Myocyte (in vitro differentiated cells): ENCODE results near the gene ABLIM1. TPM values are rescaled to one million over a fixed set of nuclear protein-coding genes. Genes with fewer than 3 reads are reported as not detected.

Experiments
- DNase-seq: peaks from one replicate; pipeline ENCODE4 v3.0.0-alpha.2; 2012; ENCODE audit warnings: low read depth
- total RNA-seq: library from RNA; depleted of rRNA; stranded (reverse); fragments of >200 nt; gene quantifications from 2 replicates; pipeline ENCODE4 v1.2.3, GENCODE V29; 2014

Gene ABLIM1
- total RNA-seq, 1 donor from 2014 or later = 21.2 TPM

DNA sequence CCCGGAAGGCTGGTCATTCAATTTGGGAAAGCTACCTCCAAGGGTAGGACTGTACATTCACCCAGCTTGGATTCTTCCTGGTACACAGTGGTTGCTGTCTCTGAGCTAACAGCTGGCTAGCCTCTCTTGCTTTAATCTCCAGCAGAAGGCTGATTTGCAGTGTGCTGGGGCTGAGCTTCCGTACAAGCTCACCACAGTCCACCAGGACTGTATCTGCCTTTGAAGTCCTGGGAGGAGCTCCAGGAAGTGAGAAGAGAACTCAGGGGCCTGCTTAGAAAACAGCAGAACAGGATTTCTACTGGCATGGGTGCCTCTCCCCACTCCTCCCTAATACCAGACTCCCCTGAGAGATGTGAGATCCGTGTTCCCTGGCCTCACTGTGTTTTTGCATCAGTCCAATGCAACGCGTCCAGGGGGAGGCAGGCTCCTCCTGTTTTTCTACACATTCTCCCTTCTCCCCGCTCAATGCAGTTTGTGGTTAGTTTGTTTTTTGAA is 260.4 kb downstream of the ABLIM1 start:
- DNase-seq = no peak

GRCh38 chr10:114396464-114396863 is 261.6 kb downstream of the ABLIM1 start:
- no peak for DNase-seq

- DNase-seq = no peak
These were observed 262.6 kb downstream of the ABLIM1 start for GRCh38 chr10:114395366-114396022.

DNA sequence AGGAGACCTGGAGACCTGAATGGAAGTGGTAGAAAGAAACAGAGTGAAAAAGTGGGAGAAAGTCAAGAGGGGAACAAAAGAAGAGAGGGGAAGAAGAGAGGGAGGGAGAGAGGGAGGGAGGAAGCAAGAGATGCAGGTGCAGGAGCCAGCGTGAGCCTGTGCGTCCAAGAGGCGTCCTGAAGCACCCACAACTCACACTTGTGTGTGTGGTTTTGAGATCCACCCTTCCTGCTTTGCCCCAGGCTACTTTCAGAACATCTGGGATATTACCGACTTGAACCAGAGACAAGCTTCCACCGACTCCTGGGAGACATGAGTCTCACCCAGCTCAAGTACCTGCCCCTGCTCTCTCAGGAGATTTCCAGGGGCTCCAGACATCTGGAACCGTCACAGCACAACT is 263.5 kb downstream of the ABLIM1 start:
- DNase-seq = no peak

DNA sequence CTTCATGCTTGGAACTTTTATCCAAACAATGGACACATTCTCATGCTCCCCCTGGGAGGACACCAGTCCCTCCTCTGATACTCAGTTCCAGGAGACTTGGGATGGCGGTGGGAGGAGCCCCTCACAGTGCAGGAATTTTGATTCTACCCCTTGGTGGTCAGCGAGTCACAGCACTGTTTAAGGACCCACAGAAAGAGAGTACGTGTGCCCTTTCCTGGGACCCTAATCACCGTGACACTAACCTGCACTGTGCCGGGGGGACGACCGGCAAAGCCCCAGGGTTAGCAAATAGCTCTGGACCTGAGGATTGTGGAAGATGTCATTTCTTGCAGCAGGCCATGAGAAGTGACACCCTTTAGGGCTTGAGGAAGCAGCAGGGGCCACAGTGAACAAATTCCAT is 264.2 kb downstream of the ABLIM1 start:
- DNase-seq = no peak

DNA sequence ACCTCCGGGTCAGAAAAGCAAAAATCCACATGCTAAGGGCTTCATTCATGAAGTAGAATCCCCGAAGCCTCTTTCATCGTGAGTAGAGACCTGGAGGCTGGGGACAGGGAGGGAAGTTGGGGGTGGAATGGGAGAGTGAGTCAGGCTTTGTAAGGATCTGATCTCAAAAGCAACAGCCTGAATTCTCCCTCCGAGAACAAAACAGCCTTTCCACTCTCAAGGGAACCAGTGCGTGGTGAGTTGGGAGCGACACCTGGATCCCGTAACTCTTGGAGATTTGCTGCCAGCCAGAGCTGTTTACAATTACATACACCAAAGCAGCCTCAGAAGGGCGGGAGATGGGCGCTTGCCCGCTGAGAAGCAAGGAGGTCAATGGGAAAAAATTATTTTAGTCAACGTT is 264.6 kb downstream of the ABLIM1 start:
- no peak for DNase-seq

DNA sequence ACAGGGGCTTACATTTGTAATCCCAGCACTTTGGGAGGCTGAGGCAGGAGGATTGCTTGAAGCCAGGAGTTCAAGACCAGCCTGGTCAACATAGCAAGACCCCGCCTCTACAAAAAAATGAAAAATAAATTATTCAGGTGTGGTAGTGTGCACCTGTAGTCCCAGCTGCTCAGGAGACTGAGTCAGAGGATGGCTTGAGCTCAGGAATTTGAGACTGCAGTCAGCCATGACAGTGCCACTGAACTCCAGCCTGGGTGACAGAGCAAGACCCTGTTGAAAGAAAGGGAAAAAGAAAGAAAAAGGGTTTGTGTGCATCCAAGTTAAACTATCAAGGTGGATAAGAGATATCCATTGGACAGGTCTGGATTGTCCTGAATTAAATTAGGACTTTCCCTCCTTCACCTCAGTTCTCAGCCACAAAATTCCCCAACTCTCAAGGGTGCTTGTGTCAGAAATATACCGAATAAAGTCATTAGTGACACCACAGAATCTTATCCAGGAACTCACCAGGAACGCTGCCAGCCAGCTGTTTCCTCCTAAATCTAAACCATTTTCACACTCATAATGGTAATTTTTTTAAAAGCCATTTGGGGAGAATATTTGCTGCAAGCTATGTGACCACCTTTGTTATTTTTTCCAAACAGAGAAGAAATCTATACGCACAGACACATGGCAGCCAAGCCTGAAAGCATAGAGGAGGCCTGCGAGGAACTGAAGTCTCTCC is 265.8 kb downstream of the ABLIM1 start:
- DNase-seq = no peak

DNA sequence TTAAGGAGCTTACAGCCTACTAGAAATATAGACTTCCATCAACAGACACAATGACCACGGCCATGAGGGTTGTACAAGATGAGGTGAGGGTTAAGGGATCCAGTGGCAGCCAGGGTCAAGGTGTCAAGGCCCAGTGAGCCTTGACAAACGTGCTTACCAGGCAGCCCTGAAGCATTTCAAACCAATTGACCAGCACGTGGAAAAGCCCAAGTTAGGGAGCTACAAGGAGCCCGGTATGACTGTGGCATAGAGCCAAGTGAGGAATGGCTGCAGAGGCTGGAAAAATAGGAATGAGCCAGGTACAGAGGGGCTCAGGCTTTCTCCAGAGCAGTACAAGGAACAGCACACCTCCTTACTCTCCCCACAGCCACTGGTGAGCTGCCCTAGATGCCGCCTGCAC is 266.5 kb downstream of the ABLIM1 start:
- DNase-seq = no peak

DNA sequence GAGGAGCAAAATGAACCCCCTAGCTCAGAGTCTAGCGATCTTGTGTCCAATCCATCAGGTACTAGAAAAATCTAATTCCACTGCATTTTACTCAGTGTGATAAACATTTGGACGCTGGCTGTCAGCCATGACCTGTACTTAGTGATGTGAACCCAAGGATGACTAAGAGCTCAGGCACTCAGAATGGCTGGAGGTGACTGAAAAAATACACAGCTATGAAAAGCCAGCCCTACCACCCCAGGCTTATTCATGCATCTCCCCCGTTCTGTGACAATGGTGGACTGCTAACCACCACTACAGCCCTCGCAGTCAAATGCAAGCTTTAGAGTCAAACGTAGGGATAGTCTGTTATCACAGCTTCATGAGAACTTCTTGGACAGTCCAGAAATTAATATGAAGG is 268.6 kb downstream of the ABLIM1 start:
- DNase-seq = no peak

DNA sequence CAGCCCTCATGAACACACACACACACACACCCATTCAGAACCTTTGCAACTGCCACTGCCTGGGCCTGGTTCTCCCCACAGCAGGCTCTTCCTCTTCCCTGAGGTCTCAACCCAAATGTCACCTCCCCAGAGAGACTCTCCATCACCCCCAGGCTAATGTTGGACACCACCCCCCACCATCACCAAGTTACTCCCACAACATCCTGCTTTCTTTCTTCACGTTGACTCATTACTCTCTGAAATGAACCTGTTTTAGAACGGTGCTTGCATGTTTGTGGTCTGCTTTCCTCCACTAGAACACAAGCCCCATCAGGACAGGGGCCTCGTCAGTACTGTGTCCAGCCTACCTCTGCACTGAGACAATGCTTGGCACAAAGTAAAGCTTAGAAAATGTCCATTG is 269.8 kb downstream of the ABLIM1 start:
- DNase-seq = no peak

DNA sequence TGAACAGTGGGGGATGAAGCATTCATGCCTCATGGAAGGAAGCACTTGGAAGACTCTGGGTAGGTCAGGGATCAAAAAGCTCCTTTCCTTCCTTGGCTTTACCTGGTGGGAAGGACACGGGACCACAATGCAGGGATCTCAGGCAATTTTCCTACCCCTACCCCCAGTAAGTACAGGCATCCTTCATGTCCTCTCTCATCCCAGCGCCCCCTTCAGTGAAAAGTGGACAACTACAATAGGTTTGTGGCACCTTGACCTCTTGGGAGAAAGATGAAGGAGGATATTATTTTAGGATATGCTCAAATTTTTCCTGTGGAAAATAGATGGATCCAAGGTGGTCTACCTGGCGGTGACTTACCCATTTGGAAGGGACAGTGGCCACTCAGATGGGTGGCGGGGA is 270.3 kb downstream of the ABLIM1 start:
- DNase-seq = no peak

DNA sequence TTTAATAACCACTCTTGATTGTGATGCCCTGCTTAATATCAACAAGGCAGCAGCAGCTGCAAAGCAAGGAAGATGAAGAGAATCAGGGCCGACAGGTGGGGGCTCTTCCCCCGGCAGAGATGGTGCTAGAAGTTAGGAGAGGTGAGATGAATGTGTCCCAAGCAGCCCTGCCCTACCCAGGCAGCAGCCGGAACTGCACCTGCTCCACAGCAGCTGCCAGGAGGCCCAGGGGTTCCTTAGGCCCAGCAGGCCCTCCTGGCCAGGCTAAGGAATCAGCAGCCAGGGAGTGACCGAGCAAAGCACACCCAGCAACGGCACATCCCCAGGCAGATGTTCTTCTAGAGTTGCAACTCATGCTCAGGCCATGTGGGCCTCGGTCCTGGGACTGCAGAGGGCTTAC is 271.6 kb downstream of the ABLIM1 start:
- DNase-seq = no peak

DNA sequence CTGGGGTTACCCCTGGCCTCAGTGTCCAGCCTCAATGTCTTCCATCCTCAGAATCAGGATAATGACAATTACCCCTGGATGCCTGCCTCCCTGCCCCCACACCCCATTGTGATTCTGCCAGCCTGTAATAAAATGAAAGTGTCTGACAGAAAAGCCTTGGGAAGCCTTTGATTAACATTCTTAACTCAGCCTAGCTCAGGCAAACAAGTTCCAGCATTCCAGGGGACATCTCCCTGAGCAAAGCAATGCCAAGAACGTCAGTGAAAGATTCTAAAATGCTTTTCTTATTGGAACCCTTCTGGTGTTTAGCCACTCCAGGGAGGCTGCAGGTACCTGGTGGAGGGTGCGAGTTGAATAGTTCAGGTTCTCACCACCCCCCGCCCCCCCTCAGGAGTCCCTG is 272.5 kb downstream of the ABLIM1 start:
- DNase-seq = no peak

GRCh38 chr10:114384601-114385000 is 273.5 kb downstream of the ABLIM1 start:
- no peak for DNase-seq

- no peak for DNase-seq
These were observed 273.9 kb downstream of the ABLIM1 start for GRCh38 chr10:114384181-114384580.

Other genes with a start within 250 kb of the ABLIM1 start
- 18.3 and 20.0 TPM in 2 replicates for gene FHIP2A, start 163.5 kb upstream of the ABLIM1 start, total RNA-seq